HL-60 (cell line): ENCODE results near the gene DISP3.

ENCODE experiments used
- DNase-seq, 2 experiments: peaks; one replicate each; pipeline ENCODE4 v3.0.0-alpha.2; 2010 to 2020; ENCODE audit warnings: low read depth in 1 of 2, low spot score in 1 of 2
- H3K27ac ChIP-seq: fragments of 250-450 bp; sonication (Bioruptor Pico); replicated peaks from 2 replicates; pipeline ENCODE4 v1.5.1; 2020; ENCODE audit warnings: mild to moderate bottlenecking, moderate library complexity
- H3K27me3 ChIP-seq: fragments of 250-450 bp; sonication (Bioruptor Pico); 2 replicates; pipeline ENCODE4 v1.5.1; 2021; ENCODE audit warnings: mild to moderate bottlenecking, moderate library complexity; ENCODE audit not compliant: insufficient read depth, poor library complexity, severe bottlenecking
- H3K4me3 ChIP-seq: replicated peaks from 2 replicates; pipeline ENCODE4 v1.5.1; 2011; ENCODE audit warnings: mild to moderate bottlenecking, control low read depth, low read length; ENCODE audit not compliant: insufficient read depth
- GABPA ChIP-seq: IDR thresholded peaks from 2 replicates; pipeline ENCODE4 v1.6.1; 2012; ENCODE audit warnings: low read depth
- POLR2AphosphoS5 ChIP-seq: IDR thresholded peaks from 2 replicates; pipeline ENCODE4 v1.6.1; 2012; ENCODE audit warnings: low read depth
- SPI1 ChIP-seq: IDR thresholded peaks from 2 replicates; pipeline ENCODE4 v1.6.1; 2012; ENCODE audit warnings: low read depth, mild to moderate bottlenecking, borderline replicate concordance
- TF ChIP-seq, protein P1 (sequence below): IDR thresholded peaks from one replicate; pipeline ENCODE4 v1.5.1; 2011; ENCODE audit warnings: low read length, control low read depth, inconsistent platforms; ENCODE audit not compliant: insufficient read depth
- TF ChIP-seq, protein P2 (sequence below): IDR thresholded peaks from 2 replicates; pipeline ENCODE4 v1.6.1; 2012; ENCODE audit warnings: low read depth; ENCODE audit not compliant: insufficient replicate concordance

DISP3 gene

DNA sequence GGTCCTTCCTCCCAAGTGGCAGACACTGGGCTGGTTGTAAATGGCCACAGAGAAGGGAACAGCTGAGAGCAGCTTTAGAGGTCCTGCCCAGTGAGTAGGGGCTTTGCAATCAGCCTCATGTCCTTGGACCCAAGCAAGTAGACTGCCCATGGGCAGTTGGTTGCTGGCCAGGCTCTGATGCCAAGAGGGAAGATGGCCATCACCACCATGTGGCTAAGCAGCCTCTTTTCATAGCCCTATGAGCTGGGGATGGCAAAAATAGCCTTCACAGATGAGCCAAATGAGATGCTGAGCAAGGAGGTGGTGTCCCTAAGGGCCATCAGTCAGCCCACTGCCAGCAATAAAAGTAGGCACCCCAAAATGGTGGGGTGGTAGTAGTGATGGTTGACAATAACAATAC, 3.2 kb downstream of the DISP3 start:
- H3K27ac ChIP-seq, result no peak overlapping the region
- DNase-seq, result no peak
- no peak overlapping the region for H3K4me3 ChIP-seq
- TF ChIP-seq SPI1 (no peak), POLR2AphosphoS5 (no peak), GABPA (no peak)
- TF ChIP-seq, protein P1, sequence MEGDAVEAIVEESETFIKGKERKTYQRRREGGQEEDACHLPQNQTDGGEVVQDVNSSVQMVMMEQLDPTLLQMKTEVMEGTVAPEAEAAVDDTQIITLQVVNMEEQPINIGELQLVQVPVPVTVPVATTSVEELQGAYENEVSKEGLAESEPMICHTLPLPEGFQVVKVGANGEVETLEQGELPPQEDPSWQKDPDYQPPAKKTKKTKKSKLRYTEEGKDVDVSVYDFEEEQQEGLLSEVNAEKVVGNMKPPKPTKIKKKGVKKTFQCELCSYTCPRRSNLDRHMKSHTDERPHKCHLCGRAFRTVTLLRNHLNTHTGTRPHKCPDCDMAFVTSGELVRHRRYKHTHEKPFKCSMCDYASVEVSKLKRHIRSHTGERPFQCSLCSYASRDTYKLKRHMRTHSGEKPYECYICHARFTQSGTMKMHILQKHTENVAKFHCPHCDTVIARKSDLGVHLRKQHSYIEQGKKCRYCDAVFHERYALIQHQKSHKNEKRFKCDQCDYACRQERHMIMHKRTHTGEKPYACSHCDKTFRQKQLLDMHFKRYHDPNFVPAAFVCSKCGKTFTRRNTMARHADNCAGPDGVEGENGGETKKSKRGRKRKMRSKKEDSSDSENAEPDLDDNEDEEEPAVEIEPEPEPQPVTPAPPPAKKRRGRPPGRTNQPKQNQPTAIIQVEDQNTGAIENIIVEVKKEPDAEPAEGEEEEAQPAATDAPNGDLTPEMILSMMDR, result no peak
- TF ChIP-seq, protein P2, sequence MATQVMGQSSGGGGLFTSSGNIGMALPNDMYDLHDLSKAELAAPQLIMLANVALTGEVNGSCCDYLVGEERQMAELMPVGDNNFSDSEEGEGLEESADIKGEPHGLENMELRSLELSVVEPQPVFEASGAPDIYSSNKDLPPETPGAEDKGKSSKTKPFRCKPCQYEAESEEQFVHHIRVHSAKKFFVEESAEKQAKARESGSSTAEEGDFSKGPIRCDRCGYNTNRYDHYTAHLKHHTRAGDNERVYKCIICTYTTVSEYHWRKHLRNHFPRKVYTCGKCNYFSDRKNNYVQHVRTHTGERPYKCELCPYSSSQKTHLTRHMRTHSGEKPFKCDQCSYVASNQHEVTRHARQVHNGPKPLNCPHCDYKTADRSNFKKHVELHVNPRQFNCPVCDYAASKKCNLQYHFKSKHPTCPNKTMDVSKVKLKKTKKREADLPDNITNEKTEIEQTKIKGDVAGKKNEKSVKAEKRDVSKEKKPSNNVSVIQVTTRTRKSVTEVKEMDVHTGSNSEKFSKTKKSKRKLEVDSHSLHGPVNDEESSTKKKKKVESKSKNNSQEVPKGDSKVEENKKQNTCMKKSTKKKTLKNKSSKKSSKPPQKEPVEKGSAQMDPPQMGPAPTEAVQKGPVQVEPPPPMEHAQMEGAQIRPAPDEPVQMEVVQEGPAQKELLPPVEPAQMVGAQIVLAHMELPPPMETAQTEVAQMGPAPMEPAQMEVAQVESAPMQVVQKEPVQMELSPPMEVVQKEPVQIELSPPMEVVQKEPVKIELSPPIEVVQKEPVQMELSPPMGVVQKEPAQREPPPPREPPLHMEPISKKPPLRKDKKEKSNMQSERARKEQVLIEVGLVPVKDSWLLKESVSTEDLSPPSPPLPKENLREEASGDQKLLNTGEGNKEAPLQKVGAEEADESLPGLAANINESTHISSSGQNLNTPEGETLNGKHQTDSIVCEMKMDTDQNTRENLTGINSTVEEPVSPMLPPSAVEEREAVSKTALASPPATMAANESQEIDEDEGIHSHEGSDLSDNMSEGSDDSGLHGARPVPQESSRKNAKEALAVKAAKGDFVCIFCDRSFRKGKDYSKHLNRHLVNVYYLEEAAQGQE, result no peak
- H3K27me3 ChIP-seq, result peaks cover 19% of the 10 kb centered on the region

DNA sequence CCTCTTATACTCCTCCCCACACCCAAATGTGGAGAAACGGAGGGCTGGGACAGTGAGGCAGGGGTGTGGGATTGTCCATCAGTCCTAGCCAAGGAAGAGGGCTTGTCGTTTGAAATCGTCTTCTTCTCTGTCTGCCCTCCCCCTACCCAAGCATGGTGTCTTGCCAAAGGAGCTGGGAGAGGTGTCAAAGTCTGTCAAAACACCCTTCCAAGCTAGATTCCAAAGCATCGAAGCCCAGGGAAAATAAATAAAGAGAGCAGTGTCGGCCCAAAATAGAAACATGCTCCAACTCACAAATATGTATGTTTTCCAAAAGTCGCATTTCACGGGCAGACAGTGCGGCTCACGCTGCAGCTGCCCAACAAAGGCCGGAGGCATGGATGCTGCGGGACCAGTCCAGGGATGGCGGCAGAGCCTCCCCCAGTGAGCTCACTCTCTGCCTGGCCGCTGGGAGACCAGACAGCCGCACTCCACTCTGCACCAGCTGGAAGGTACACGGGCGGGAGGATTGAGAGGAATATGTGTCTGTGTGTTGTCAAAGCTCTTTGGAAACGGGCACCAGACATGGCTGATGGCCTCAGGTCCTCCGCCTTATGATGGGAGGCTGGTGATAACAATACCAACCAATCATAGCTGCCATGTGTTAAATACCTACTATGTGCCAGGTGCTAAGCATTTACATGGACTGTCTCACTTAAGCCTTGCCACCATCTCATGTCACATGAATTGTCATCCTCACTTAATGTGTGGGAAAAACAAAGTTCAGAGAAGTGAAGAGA, 3.9 kb downstream of the DISP3 start:
- DNase-seq, result no peak
- TF ChIP-seq POLR2AphosphoS5, result no peak
- TF ChIP-seq, protein P2, result no peak
- TF ChIP-seq, protein P1, result no peak
- TF ChIP-seq GABPA, result no peak
- TF ChIP-seq SPI1, result no peak
- H3K4me3 ChIP-seq, result no peak overlapping the region
- H3K27me3 ChIP-seq, result peaks cover 19% of the 10 kb centered on the region
- no peak overlapping the region for H3K27ac ChIP-seq

DNA sequence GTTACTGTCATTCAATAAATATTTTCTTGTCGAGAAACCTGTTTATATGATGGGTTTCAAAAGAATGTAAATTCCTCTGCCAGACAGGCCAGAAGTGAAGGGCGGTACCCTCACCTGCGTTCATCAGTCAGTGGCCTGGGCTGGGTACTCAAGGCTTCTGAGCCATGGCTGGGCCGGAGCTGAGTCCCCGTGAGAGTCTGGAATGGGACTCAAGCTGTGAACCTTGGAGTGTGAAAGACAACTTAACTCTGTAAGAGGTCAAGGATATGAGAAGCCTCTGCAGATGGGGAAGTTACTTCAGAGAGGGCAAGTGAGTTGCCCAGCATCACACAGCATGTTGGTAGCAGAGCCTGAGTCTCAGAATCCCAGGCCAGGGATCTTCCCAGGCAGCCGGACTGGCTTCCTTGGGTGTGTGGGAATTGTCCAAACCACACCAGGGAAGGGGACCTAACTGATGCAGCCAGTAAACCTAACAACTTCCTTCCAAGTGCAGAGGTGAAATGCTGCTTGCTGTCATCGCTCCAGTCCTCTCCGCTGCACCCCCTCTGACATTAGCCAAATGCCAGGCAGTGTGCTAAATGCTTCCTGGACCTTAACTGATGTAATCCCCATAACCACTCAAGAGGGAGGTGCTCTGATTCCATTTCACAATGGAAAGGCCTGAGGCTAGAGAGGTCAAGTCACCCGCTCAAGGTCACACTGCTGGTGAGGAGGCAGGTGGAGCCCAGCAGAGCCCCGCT, 4.8 kb downstream of the DISP3 start:
- Histone ChIP-seq H3K27ac (no peak overlapping the region), H3K4me3 (no peak overlapping the region), H3K27me3 (peaks cover 19% of the 10 kb centered on the region)
- no peak for DNase-seq
- TF ChIP-seq POLR2AphosphoS5 (no peak), GABPA (no peak), SPI1 (no peak)
- TF ChIP-seq, protein P1, result no peak
- TF ChIP-seq, protein P2, result no peak
